ENCODE measurements around the gene TPPP.

DNA sequence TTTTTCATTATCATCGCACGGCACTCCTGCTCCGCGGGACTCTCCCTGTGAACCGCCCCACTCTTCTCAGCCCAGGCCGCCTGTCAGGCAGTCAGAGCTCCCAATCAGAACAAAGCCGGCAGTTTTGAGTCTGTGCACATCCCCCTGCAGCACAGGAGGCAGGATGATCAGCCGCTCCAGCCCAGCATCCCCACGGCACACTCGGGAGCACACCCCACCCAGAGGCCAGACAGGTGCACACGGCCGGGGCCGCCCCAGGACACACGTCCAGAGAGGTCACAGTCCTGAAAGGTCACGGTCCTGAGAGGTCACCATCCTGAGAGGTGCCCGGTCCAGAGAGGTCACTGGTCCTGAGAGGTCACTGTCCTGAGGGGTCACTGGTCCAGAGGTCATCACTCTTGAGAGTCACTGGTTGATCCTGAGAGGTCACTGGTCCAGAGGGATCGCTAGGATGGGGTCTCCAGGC, 8.4 kb downstream of the TPPP start:
- TF ChIP-seq EP300 (IDR thresholded peaks at IDR 0.05; ENCODE audit: borderline replicate concordance) = no peak
- TF ChIP-seq YY1 (IDR thresholded peaks at IDR 0.05; ENCODE audit: low read depth) = no peak
- no peak for TF ChIP-seq EGR1 (IDR thresholded peaks at IDR 0.05)
- no peak for TF ChIP-seq FOXM1 (IDR thresholded peaks at IDR 0.05; ENCODE audit: borderline replicate concordance, low read depth)
- TF ChIP-seq CREB1 (IDR thresholded peaks at IDR 0.05; ENCODE audit: low read depth) = no peak
- TF ChIP-seq RAD21 (IDR thresholded peaks at IDR 0.05; ENCODE audit: low read depth) = no peak
- TF ChIP-seq, protein P1, sequence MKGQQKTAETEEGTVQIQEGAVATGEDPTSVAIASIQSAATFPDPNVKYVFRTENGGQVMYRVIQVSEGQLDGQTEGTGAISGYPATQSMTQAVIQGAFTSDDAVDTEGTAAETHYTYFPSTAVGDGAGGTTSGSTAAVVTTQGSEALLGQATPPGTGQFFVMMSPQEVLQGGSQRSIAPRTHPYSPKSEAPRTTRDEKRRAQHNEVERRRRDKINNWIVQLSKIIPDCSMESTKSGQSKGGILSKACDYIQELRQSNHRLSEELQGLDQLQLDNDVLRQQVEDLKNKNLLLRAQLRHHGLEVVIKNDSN (IDR thresholded peaks at IDR 0.05) = no peak
- TF ChIP-seq TAF1 (IDR thresholded peaks at IDR 0.05; ENCODE audit: low read depth) = no peak

Measured in Ishikawa (cell line).